KMS-11 (cell line): Measurements from ENCODE around the gene NEURL1.

Source experiments
- H2AFZ ChIP-seq: fragments of 200-600 bp; sonication (generic); 2 replicates; pipeline ENCODE4 v1.6.1; 2016; ENCODE audit warnings: antibody characterized with exemption, mixed run types, low read depth
- H3K27ac ChIP-seq: fragments of 200-600 bp; sonication (generic); 2 replicates; pipeline ENCODE4 v1.6.1; 2016; ENCODE audit warnings: mild to moderate bottlenecking, mixed run types
- H3K27me3 ChIP-seq: fragments of 200-600 bp; sonication (generic); 2 replicates; pipeline ENCODE4 v1.6.1; 2017; ENCODE audit warnings: mild to moderate bottlenecking, low read depth, mixed run types, moderate library complexity; ENCODE audit not compliant: insufficient read depth
- H3K36me3 ChIP-seq: fragments of 200-600 bp; sonication (generic); 2 replicates; pipeline ENCODE4 v1.6.1; 2017; ENCODE audit warnings: mild to moderate bottlenecking, mixed run types; ENCODE audit not compliant: insufficient read depth
- H3K4me1 ChIP-seq: fragments of 200-600 bp; sonication (generic); 2 replicates; pipeline ENCODE4 v1.6.1; 2016; ENCODE audit warnings: mild to moderate bottlenecking, low read depth, mixed run types; ENCODE audit not compliant: poor library complexity, severe bottlenecking
- H3K4me2 ChIP-seq: fragments of 200-600 bp; sonication (generic); 2 replicates; pipeline ENCODE4 v1.7.0; 2016; ENCODE audit warnings: mild to moderate bottlenecking, mixed run types
- H3K4me3 ChIP-seq: fragments of 200-600 bp; sonication (generic); IDR thresholded peaks from 2 replicates; pipeline ENCODE4 v1.6.1; 2017; ENCODE audit warnings: low read depth, low read length, mixed read lengths; ENCODE audit not compliant: insufficient read depth
- H3K79me2 ChIP-seq: fragments of 200-600 bp; sonication (generic); 2 replicates; pipeline ENCODE4 v1.6.1; 2016; ENCODE audit warnings: low read depth, mixed run types; ENCODE audit not compliant: insufficient read depth
- H3K9ac ChIP-seq: fragments of 200-600 bp; sonication (generic); 2 replicates; pipeline ENCODE4 v1.6.1; 2016; ENCODE audit warnings: mild to moderate bottlenecking, mixed run types
- H4K20me1 ChIP-seq: fragments of 200-600 bp; sonication (generic); 2 replicates; pipeline ENCODE4 v1.6.1; 2016; ENCODE audit warnings: mild to moderate bottlenecking, mixed run types; ENCODE audit not compliant: insufficient read depth
- CTCF ChIP-seq: fragments of 200-600 bp; sonication (generic); conservative IDR thresholded peaks from 2 replicates; pipeline ENCODE4 v1.6.1; 2017; ENCODE audit warnings: low read depth, mild to moderate bottlenecking, antibody characterized with exemption, low read length, moderate library complexity, mixed read lengths

The NEURL1 gene

GRCh38 chr10:103491729-103492364, 1.7 kb upstream of the NEURL1 start:
- Histone ChIP-seq H3K4me2 (peak overlapping the region; percentile 56; the same call in 1 of the 2 replicates), H3K79me2 (no peaks in the 10 kb centered on the region), H2AFZ (no peak overlapping the region), H3K4me3 (no peak overlapping the region), H3K27ac (no peak overlapping the region), H3K4me1 (peaks cover 39% of the 10 kb centered on the region), H3K36me3 (no peaks in the 10 kb centered on the region), H3K9ac (no peak overlapping the region), H3K27me3 (peaks cover 10% of the 10 kb centered on the region; the same call in 1 of the 2 replicates), H4K20me1 (no peaks in the 10 kb centered on the region)
- no peak for TF ChIP-seq CTCF

- no peak for TF ChIP-seq CTCF
- Histone ChIP-seq H4K20me1 (no peaks in the 10 kb centered on the region), H2AFZ (no peak overlapping the region), H3K9ac (no peak overlapping the region), H3K27ac (no peak overlapping the region), H3K4me3 (no peak overlapping the region), H3K36me3 (no peaks in the 10 kb centered on the region), H3K79me2 (no peaks in the 10 kb centered on the region), H3K27me3 (peaks cover 10% of the 10 kb centered on the region; the same call in 1 of the 2 replicates), H3K4me2 (no peak overlapping the region), H3K4me1 (peaks cover 45% of the 10 kb centered on the region)
Observed at GRCh38 chr10:103492655-103493261, 747 bp upstream of the NEURL1 start.

- Histone ChIP-seq H3K27ac (no peak overlapping the region), H3K27me3 (peaks cover 10% of the 10 kb centered on the region; the same call in 1 of the 2 replicates), H3K36me3 (no peaks in the 10 kb centered on the region), H3K4me2 (peak overlapping the region; percentile 68), H3K4me3 (no peak overlapping the region), H4K20me1 (no peaks in the 10 kb centered on the region), H2AFZ (peak overlapping the region; percentile 64), H3K79me2 (no peaks in the 10 kb centered on the region), H3K4me1 (peaks cover 59% of the 10 kb centered on the region), H3K9ac (peak overlapping the region; percentile 37; the same call in 1 of the 2 replicates)
- TF ChIP-seq CTCF, result no peak
Observed at GRCh38 chr10:103493916-103494877, 692 bp downstream of the NEURL1 start.

- Histone ChIP-seq H3K4me3 (no peak overlapping the region), H3K36me3 (no peaks in the 10 kb centered on the region), H3K79me2 (no peaks in the 10 kb centered on the region), H3K4me2 (no peak overlapping the region), H4K20me1 (no peaks in the 10 kb centered on the region), H2AFZ (no peak overlapping the region), H3K27ac (no peak overlapping the region), H3K27me3 (peaks cover 10% of the 10 kb centered on the region; the same call in 1 of the 2 replicates), H3K4me1 (peaks cover 59% of the 10 kb centered on the region), H3K9ac (no peak overlapping the region)
- TF ChIP-seq CTCF, result no peak
Observed at GRCh38 chr10:103495321-103495720, 1.8 kb downstream of the NEURL1 start.
